ENCODE data around the gene TGIF2. TPM values are rescaled to one million over a fixed set of nuclear protein-coding genes. Genes with fewer than 3 reads are reported as not detected.

TGIF2 gene
- total and polyA plus RNA-seq, 2 of the 13 experiments (the other 11 are each of a cell fraction or from before 2014, with no cell fraction given) = 41.3 to 53.9 TPM

- TF ChIP-seq HMGXB3 (CRISPR knock-in tag; IDR thresholded peaks at IDR 0.05; ENCODE audit: borderline replicate concordance) (peak; percentile 47; the same call in 1 of the 2 replicates), SMAD3 (CRISPR knock-in tag; IDR thresholded peaks at IDR 0.05) (0 out of 2 replicates have a peak, but pooled peaks have one; percentile 10), SNRNP70 (IDR thresholded peaks at IDR 0.05; ENCODE audit: low read depth, low read length) (no peak), ZFP36 (IDR thresholded peaks at IDR 0.05; ENCODE audit: borderline replicate concordance, low read depth, low read length, partially characterized antibody) (no peak), PRDM15 (CRISPR knock-in tag; IDR thresholded peaks at IDR 0.05) (0 out of 2 replicates have a peak, but pooled peaks have one; percentile 50), IRX3 (CRISPR knock-in tag; IDR thresholded peaks at IDR 0.05; ENCODE audit: borderline replicate concordance, low read depth) (no peak), ZNF530 (CRISPR knock-in tag; IDR thresholded peaks at IDR 0.05; ENCODE audit: low read depth) (no peak), PCBP1 (IDR thresholded peaks at IDR 0.05; ENCODE audit: borderline replicate concordance, low read depth, low read length) (no peak; the same call in 1 of the 2 replicates), ZNF609 (CRISPR knock-in tag; IDR thresholded peaks at IDR 0.05; ENCODE audit: borderline replicate concordance) (peak; percentile 30; the same call in 1 of the 2 replicates), ZSCAN5A (CRISPR knock-in tag; IDR thresholded peaks at IDR 0.05; ENCODE audit: borderline replicate concordance) (no peak), MAFK (conservative IDR thresholded peaks at IDR 0.05 in 1 of 2, IDR thresholded peaks at IDR 0.05 in 1 of 2; ENCODE audit: low read length in 2 of 2) (no peak), ZNF614 (CRISPR knock-in tag; IDR thresholded peaks at IDR 0.05; ENCODE audit: borderline replicate concordance) (no peak; the same call in 1 of the 2 replicates)
Observed at GRCh38 chr20:36574366-36575135, 1.2 kb downstream of the TGIF2 start (continued).
